Measurements from ENCODE around the gene ATP8A2.

GRCh38 chr13:25668345-25668744, 296.6 kb downstream of the ATP8A2 start:
- TF ChIP-seq CTCF (IDR thresholded peaks at IDR 0.05) (no peak), EP300 (IDR thresholded peaks at IDR 0.05) (no peak), POLR2A (IDR thresholded peaks at IDR 0.05) (no peak), POLR2AphosphoS5 (IDR thresholded peaks at IDR 0.05) (no peak)

Measured in upper lobe of left lung (tissue), 4 donors.